ENCODE results near the gene EGFR.

DNA sequence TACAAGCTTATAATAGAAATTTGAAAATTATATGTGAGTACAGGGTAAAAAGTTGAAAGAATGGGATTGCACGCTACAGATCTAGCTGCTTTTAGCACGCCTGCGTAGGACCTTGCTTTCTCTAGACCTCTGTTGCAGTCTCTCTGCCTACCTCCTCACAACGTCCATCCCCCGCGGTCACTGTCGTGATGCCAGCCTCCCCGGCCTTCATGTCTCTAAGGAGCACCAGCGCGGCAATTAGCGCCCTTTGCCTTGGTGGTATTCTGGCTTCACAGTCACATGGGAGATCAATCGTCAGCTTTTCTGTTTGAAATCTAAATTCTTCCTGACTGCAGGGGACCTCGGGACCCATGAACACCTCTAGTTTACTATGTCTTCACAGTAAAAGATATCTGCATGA is 131.3 kb downstream of the EGFR start:
- TF ChIP-seq, protein P1, sequence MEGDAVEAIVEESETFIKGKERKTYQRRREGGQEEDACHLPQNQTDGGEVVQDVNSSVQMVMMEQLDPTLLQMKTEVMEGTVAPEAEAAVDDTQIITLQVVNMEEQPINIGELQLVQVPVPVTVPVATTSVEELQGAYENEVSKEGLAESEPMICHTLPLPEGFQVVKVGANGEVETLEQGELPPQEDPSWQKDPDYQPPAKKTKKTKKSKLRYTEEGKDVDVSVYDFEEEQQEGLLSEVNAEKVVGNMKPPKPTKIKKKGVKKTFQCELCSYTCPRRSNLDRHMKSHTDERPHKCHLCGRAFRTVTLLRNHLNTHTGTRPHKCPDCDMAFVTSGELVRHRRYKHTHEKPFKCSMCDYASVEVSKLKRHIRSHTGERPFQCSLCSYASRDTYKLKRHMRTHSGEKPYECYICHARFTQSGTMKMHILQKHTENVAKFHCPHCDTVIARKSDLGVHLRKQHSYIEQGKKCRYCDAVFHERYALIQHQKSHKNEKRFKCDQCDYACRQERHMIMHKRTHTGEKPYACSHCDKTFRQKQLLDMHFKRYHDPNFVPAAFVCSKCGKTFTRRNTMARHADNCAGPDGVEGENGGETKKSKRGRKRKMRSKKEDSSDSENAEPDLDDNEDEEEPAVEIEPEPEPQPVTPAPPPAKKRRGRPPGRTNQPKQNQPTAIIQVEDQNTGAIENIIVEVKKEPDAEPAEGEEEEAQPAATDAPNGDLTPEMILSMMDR (IDR thresholded peaks at IDR 0.05; ENCODE audit: borderline replicate concordance, extremely low read depth, low read length, poor library complexity, severe bottlenecking) = no peak
- TF ChIP-seq EZH2 (IDR thresholded peaks at IDR 0.05; ENCODE audit: borderline replicate concordance, low read depth, low read length, severe bottlenecking) = no peak
